Measurements from ENCODE around the gene PPID.
"Not testable (repeated sequence)": the region's sequence is repeated elsewhere in the genome, so short reads cannot be mapped to it uniquely, and the experiment has no call there.

PPID gene

GRCh38 chr4:158729716-158730559 lies 6.7 kb upstream of the PPID start:
- peak; percentile 45 for DNase-seq

GRCh38 chr4:158728236-158728635 lies 5.0 kb upstream of the PPID start:
- DNase-seq, result no peak

- DNase-seq, result no peak
Measured at GRCh38 chr4:158726633-158727032, 3.4 kb upstream of the PPID start.

GRCh38 chr4:158724637-158725036 lies 1.4 kb upstream of the PPID start:
- no peak for DNase-seq

GRCh38 chr4:158722291-158722916 lies 792 bp downstream of the PPID start:
- peak; percentile 19 for DNase-seq

GRCh38 chr4:158721680-158722079 lies 1.5 kb downstream of the PPID start:
- DNase-seq, result no peak

GRCh38 chr4:158715802-158716201 lies 7.4 kb downstream of the PPID start:
- DNase-seq, result no peak

- DNase-seq, result no peak
Measured at GRCh38 chr4:158714937-158715336, 8.3 kb downstream of the PPID start.

GRCh38 chr4:158712622-158713021 lies 10.6 kb downstream of the PPID start:
- DNase-seq, result not testable (repeated sequence)

- DNase-seq, result no peak
Measured at GRCh38 chr4:158710814-158711213, 12.4 kb downstream of the PPID start.

- DNase-seq, result peak; percentile 5
Measured at GRCh38 chr4:158704274-158704673, 18.9 kb downstream of the PPID start.

- no peak for DNase-seq
Measured at GRCh38 chr4:158688813-158689212, 34.4 kb downstream of the PPID start.

GRCh38 chr4:158682066-158682465 lies 41.1 kb downstream of the PPID start:
- no peak for DNase-seq

GRCh38 chr4:158681629-158682028 lies 41.6 kb downstream of the PPID start:
- DNase-seq, result no peak

GRCh38 chr4:158678767-158679166 lies 44.4 kb downstream of the PPID start:
- DNase-seq, result no peak

- DNase-seq, result no peak
Measured at GRCh38 chr4:158676076-158676475, 47.1 kb downstream of the PPID start.

- DNase-seq, result no peak
Measured at GRCh38 chr4:158673633-158674032, 49.6 kb downstream of the PPID start.

- peak; percentile 98 for DNase-seq
Measured at GRCh38 chr4:158671915-158672806, 51.0 kb downstream of the PPID start, which contains the start of gene ETFDH. Gene ETFDH, plus strand, starts transcription at chr4:158672296. Its CDS starts 161 bp downstream, at chr4:158672457.

- DNase-seq, result no peak
Measured at GRCh38 chr4:158671665-158671914, 51.6 kb downstream of the PPID start, which contains the start of gene C4orf46. Gene C4orf46, minus strand, starts transcription at chr4:158671887. Its CDS starts 86 bp downstream, at chr4:158671801.

GRCh38 chr4:158670975-158671664 lies 52.1 kb downstream of the PPID start:
- peak; percentile 79 for DNase-seq

- DNase-seq, result no peak
Measured at GRCh38 chr4:158669310-158669709, 53.9 kb downstream of the PPID start.

GRCh38 chr4:158667651-158668198 lies 55.5 kb downstream of the PPID start:
- DNase-seq, result no peak
